ENCODE results near the gene AURKAIP1. TPM values are rescaled to one million over a fixed set of nuclear protein-coding genes. Genes with fewer than 3 reads are reported as not detected.

Gene AURKAIP1
- total RNA-seq, 1 experiment from 2014 or later, result 196 TPM

DNA sequence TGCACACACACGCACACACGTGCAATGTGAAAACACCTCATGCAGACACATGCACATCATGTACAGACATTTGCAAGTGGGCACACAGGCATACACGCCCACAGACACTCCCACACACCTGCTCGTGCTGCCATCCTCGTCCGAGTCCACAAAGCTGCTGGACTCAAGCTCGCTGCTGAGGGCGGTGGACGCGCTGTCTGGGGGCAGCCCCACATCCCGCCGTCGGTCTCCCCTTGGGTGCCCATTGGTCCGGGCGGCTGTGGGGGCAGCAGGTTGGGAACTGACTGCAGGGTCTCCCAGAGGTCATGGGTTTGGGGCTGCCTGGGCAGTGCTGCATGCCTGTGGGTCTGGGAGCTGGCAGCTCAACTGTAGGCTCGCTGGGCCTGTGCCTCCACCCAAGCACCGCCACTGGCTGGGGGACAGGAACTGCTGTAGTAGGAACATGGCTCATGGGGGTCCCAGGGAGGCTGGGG is 33.4 kb downstream of the AURKAIP1 start:
- Histone ChIP-seq H4K8ac (replicated peaks; ENCODE audit: insufficient read length, low read depth, low read length) (no peak overlapping the region), H2AK5ac (ENCODE audit: insufficient read length, low read length) (no peak overlapping the region), H3K18ac (ENCODE audit: insufficient read length, low read depth, low read length) (no peak overlapping the region), H2BK5ac (ENCODE audit: insufficient read length, low read length) (no peak overlapping the region), H3T11ph (ENCODE audit: low read length) (no peak overlapping the region), H3K56ac (ENCODE audit: insufficient read length, low read depth, low read length) (no peak overlapping the region), H4K91ac (ENCODE audit: insufficient read length, low read depth, low read length) (no peak overlapping the region), H3K79me2 (ENCODE audit: insufficient read depth, low read length) (no peaks in the 10 kb centered on the region; the same call in 1 of the 2 replicates), H3K23ac (ENCODE audit: insufficient read length, low read depth, low read length) (no peak overlapping the region), H3K79me1 (ENCODE audit: insufficient read depth, low read depth, low read length, poor library complexity, severe bottlenecking) (peaks cover 2% of the 10 kb centered on the region), H3K27ac (ENCODE audit: insufficient read length, low read depth, low read length) (no peak overlapping the region), H4K20me1 (ENCODE audit: control insufficient read depth, insufficient read depth, insufficient read length) (no peaks in the 10 kb centered on the region), H3K9ac (ENCODE audit: extremely low read depth, insufficient read length, low read length) (no peak overlapping the region), H2BK20ac (ENCODE audit: low read depth, low read length, poor library complexity, severe bottlenecking) (no peak overlapping the region), H3K4me2 (ENCODE audit: insufficient read depth, insufficient read length, low read length) (no peak overlapping the region), H3K27me3 (ENCODE audit: insufficient read depth, low read length) (no peaks in the 10 kb centered on the region), H3K14ac (ENCODE audit: insufficient read depth, low read length) (no peak overlapping the region), H3K23me2 (ENCODE audit: insufficient read length, low read depth, low read length, poor library complexity, severe bottlenecking) (no peaks in the 10 kb centered on the region), H3K4ac (ENCODE audit: low read depth, low read length) (no peak overlapping the region), H3K4me1 (ENCODE audit: insufficient read depth, low read length) (no peaks in the 10 kb centered on the region), H2BK12ac (ENCODE audit: insufficient read length, low read depth, low read length) (no peak overlapping the region), H2BK120ac (ENCODE audit: low read depth, low read length, poor library complexity, severe bottlenecking) (no peak overlapping the region), H3K9me3 (ENCODE audit: control insufficient read depth, low read depth, low read length) (no peaks in the 10 kb centered on the region), H4K5ac (ENCODE audit: insufficient read length, low read depth, low read length) (no peak overlapping the region), H2AFZ (ENCODE audit: low read length) (no peak overlapping the region), H2BK15ac (ENCODE audit: low read depth, low read length) (no peak overlapping the region)
- TF ChIP-seq CTCF (conservative IDR thresholded peaks at IDR 0.05), result no peak
- Mint-ChIP-seq H3K4me3 (peak overlapping the region in 1 of 2 experiments; percentile 32; a peak in 1 of 5 replicates), H3K27me3 (ENCODE audit: low read depth) (no peaks in the 10 kb centered on the region), H3K27ac (no peak overlapping the region), H3K36me3 (ENCODE audit: insufficient read depth in 1 of 3, low read depth in 3 of 3) (peaks cover 21 to 36% (median 31%) of the 10 kb centered on the region in 3 experiments), H3K4me1 (no peaks in the 10 kb centered on the region), H3K9me3 (peaks cover 0 to 8% of the 10 kb centered on the region in 2 experiments; a peak in 3 of 5 replicates)
- no CpG with 5 or more reads among the region's 17 CpGs for WGBS (ENCODE audit: extremely low coverage, insufficient read length, low lambda C conversion rate)
- DNase-seq, result no peak

All from H9 (cell line).